Epithelial cell of esophagus (primary cell): ENCODE data around the gene EHD3.
A peak's percentile ranks its signal among the peaks of the same experiment; 100 is the strongest.

Experiments
- DNase-seq: peaks from one replicate; pipeline ENCODE4 v3.0.0; 2010; ENCODE audit warnings: low read depth
- H3K4me3 ChIP-seq: 2 replicates; pipeline ENCODE4 v1.5.1; 2011; ENCODE audit warnings: mild to moderate bottlenecking, low read length, control low read depth
- TF ChIP-seq, protein P1 (sequence below): IDR thresholded peaks from 2 replicates; pipeline ENCODE4 v1.5.1; 2011; ENCODE audit warnings: low read depth, mild to moderate bottlenecking, low read length, control low read depth, inconsistent platforms; ENCODE audit not compliant: insufficient read depth; ENCODE audit errors: missing control alignments

EHD3 gene

GRCh38 chr2:31208240-31208639, 25.7 kb upstream of the EHD3 start:
- TF ChIP-seq, protein P1, sequence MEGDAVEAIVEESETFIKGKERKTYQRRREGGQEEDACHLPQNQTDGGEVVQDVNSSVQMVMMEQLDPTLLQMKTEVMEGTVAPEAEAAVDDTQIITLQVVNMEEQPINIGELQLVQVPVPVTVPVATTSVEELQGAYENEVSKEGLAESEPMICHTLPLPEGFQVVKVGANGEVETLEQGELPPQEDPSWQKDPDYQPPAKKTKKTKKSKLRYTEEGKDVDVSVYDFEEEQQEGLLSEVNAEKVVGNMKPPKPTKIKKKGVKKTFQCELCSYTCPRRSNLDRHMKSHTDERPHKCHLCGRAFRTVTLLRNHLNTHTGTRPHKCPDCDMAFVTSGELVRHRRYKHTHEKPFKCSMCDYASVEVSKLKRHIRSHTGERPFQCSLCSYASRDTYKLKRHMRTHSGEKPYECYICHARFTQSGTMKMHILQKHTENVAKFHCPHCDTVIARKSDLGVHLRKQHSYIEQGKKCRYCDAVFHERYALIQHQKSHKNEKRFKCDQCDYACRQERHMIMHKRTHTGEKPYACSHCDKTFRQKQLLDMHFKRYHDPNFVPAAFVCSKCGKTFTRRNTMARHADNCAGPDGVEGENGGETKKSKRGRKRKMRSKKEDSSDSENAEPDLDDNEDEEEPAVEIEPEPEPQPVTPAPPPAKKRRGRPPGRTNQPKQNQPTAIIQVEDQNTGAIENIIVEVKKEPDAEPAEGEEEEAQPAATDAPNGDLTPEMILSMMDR = no peak
- no peak overlapping the region for H3K4me3 ChIP-seq
- DNase-seq = no peak

GRCh38 chr2:31212659-31213600, 21.0 kb upstream of the EHD3 start:
- no peak overlapping the region for H3K4me3 ChIP-seq
- TF ChIP-seq, protein P1 = no peak
- DNase-seq = peak; percentile 62

- H3K4me3 ChIP-seq = no peak overlapping the region
- TF ChIP-seq, protein P1 = no peak
- DNase-seq = peak; percentile 48
These were observed 20.1 kb upstream of the EHD3 start for GRCh38 chr2:31213601-31214443.

- DNase-seq = no peak
- no peak overlapping the region for H3K4me3 ChIP-seq
- TF ChIP-seq, protein P1 = no peak
These were observed 19.5 kb upstream of the EHD3 start for GRCh38 chr2:31214444-31214915.

DNA sequence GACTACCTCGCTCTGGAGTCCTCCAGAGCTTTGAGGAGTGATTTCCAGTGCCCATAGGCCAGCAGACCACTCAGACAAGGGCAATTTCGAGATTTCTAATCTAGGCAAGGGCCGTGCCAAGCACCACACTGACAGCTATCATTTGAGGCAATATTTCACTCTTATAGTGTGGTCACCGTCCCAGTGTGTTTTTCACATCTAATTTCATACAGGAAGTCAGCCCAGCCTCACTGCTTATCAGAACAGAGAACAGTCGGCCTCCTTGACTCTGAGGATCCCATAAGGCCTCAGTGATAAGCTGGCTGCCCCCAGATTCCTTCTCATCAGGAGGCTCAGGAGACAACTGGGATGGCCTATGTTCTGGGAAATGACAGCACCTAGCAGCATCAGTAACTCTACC, 17.2 kb upstream of the EHD3 start:
- DNase-seq = no peak
- TF ChIP-seq, protein P1 = no peak
- H3K4me3 ChIP-seq = no peak overlapping the region

- no peak within 1 kb of the TSS for H3K4me3 ChIP-seq
- peak; percentile 75 for DNase-seq
- TF ChIP-seq, protein P1 = no peak
These were observed 16.3 kb upstream of the EHD3 start, which contains the start of gene CAPN14 for GRCh38 chr2:31217465-31218200. Gene CAPN14 (minus strand): TSS chr2:31217515. CDS start chr2:31205447, 12,068 bp downstream.
